Measurements from ENCODE around the gene HYOU1.

HYOU1 gene

GRCh38 chr11:119100246-119100970 is 43.4 kb upstream of the HYOU1 start:
- TF ChIP-seq SUZ12 (IDR thresholded peaks at IDR 0.05) = no peak
- TF ChIP-seq CTBP1 (IDR thresholded peaks at IDR 0.05; ENCODE audit: borderline replicate concordance) = no peak
- no peak for TF ChIP-seq PKNOX1 (IDR thresholded peaks at IDR 0.05)
- ChIA-PET POLR2A (no interaction called here), CTCF (no interaction called here)
- no peak for DNase-seq (ENCODE audit: extremely low spot score)

GRCh38 chr11:119099711-119100110 is 42.7 kb upstream of the HYOU1 start:
- POLR2A ChIA-PET = no interaction called here
- TF ChIP-seq FOXK2 (IDR thresholded peaks at IDR 0.05) (no peak), SP1 (IDR thresholded peaks at IDR 0.05) (no peak), HDGF (IDR thresholded peaks at IDR 0.05; ENCODE audit: borderline replicate concordance) (no peak), LEF1 (IDR thresholded peaks at IDR 0.05; ENCODE audit: borderline replicate concordance) (no peak), PKNOX1 (IDR thresholded peaks at IDR 0.05) (no peak), CTBP1 (IDR thresholded peaks at IDR 0.05; ENCODE audit: borderline replicate concordance) (no peak), FOXA1 (IDR thresholded peaks at IDR 0.05) (no peak), SUZ12 (IDR thresholded peaks at IDR 0.05) (no peak), ZNF384 (IDR thresholded peaks at IDR 0.05) (no peak), NFRKB (IDR thresholded peaks at IDR 0.05) (no peak), ARNT (IDR thresholded peaks at IDR 0.05) (no peak), BHLHE40 (IDR thresholded peaks at IDR 0.05; ENCODE audit: borderline replicate concordance) (no peak), TARDBP (IDR thresholded peaks at IDR 0.05) (no peak), L3MBTL2 (conservative IDR thresholded peaks at IDR 0.05) (no peak), FOXM1 (IDR thresholded peaks at IDR 0.05; ENCODE audit: borderline replicate concordance) (no peak)
- no peak for DNase-seq (ENCODE audit: extremely low spot score)
- CTCF ChIA-PET = no interaction called here

GRCh38 chr11:119095066-119095880 is 38.3 kb upstream of the HYOU1 start:
- TF ChIP-seq ELF4 (IDR thresholded peaks at IDR 0.05) = peak; percentile 93
- TF ChIP-seq ARNT (IDR thresholded peaks at IDR 0.05) = peak; percentile 60; the same call in 1 of the 2 replicates
- TF ChIP-seq SP1 (IDR thresholded peaks at IDR 0.05) = no peak
- no peak for TF ChIP-seq HDGF (IDR thresholded peaks at IDR 0.05; ENCODE audit: borderline replicate concordance)
- TF ChIP-seq LEF1 (IDR thresholded peaks at IDR 0.05; ENCODE audit: borderline replicate concordance) = peak; percentile 37; the same call in 1 of the 2 replicates
- TF ChIP-seq FOXM1 (IDR thresholded peaks at IDR 0.05; ENCODE audit: borderline replicate concordance) = peak; percentile 92
- DNase-seq (ENCODE audit: extremely low spot score) = peak; percentile 97
- ChIA-PET CTCF (interaction anchor here (0.7 kb wide), 1 partner anchor 98 kb away, joined by 3 read pairs; the partner anchor contains the start of gene CENATAC), POLR2A (interaction anchor here (0.6 to 4.1 kb wide), 30 partner anchors 10 to 314 kb away, joined by 3 to 47 read pairs (median 4); partner anchors contain the start of genes C2CD2L, CBL, HINFP and HMBS)

GRCh38 chr11:119094816-119095065 is 37.7 kb upstream of the HYOU1 start:
- TF ChIP-seq FOXM1 (IDR thresholded peaks at IDR 0.05; ENCODE audit: borderline replicate concordance) (no peak), CTBP1 (IDR thresholded peaks at IDR 0.05; ENCODE audit: borderline replicate concordance) (no peak), NFRKB (IDR thresholded peaks at IDR 0.05) (no peak), HDGF (IDR thresholded peaks at IDR 0.05; ENCODE audit: borderline replicate concordance) (no peak), SP1 (IDR thresholded peaks at IDR 0.05) (no peak), LEF1 (IDR thresholded peaks at IDR 0.05; ENCODE audit: borderline replicate concordance) (no peak), PKNOX1 (IDR thresholded peaks at IDR 0.05) (no peak), L3MBTL2 (conservative IDR thresholded peaks at IDR 0.05) (no peak), ELF4 (IDR thresholded peaks at IDR 0.05) (no peak), FOXK2 (IDR thresholded peaks at IDR 0.05) (no peak), ZNF384 (IDR thresholded peaks at IDR 0.05) (no peak), SUZ12 (IDR thresholded peaks at IDR 0.05) (no peak), BHLHE40 (IDR thresholded peaks at IDR 0.05; ENCODE audit: borderline replicate concordance) (no peak)
- DNase-seq (ENCODE audit: extremely low spot score) = peak; percentile 34
- ChIA-PET POLR2A (interaction anchor here (0.6 to 4.1 kb wide), 23 partner anchors 9 to 314 kb away, joined by 3 to 47 read pairs (median 6); partner anchors contain the start of genes C2CD2L, CBL, HINFP and HMBS), CTCF (interaction anchor here (0.6 kb wide), 1 partner anchor 101 kb away, joined by 3 read pairs; no protein-coding TSS in a partner anchor)

GRCh38 chr11:119093942-119094815 is 37.2 kb upstream of the HYOU1 start:
- TF ChIP-seq ELF4 (IDR thresholded peaks at IDR 0.05) (no peak), PKNOX1 (IDR thresholded peaks at IDR 0.05) (no peak)
- no peak for DNase-seq (ENCODE audit: extremely low spot score)
- ChIA-PET POLR2A (interaction anchor here (0.7 to 4.1 kb wide), 21 partner anchors 8 to 227 kb away, joined by 3 to 47 read pairs (median 6); partner anchors contain the start of genes C2CD2L, CBL, HINFP and HMBS), CTCF (interaction anchor here (0.6 kb wide), 1 partner anchor 102 kb away, joined by 3 read pairs; no protein-coding TSS in a partner anchor)

Measured in HEK293T (cell line).